Measurements from ENCODE around the gene FHIT.

The FHIT gene

GRCh38 chr3:59885899-59886400, 1365.3 kb downstream of the FHIT start:
- no peak for DNase-seq (ENCODE audit: low read depth in 2 of 2)

- DNase-seq (ENCODE audit: low read depth in 2 of 2) = no peak
These were observed 1366.2 kb downstream of the FHIT start for GRCh38 chr3:59885101-59885500.

GRCh38 chr3:59884409-59884808, 1366.8 kb downstream of the FHIT start:
- DNase-seq (ENCODE audit: low read depth in 2 of 2) = no peak

GRCh38 chr3:59882746-59883145, 1368.5 kb downstream of the FHIT start:
- no peak for DNase-seq (ENCODE audit: low read depth in 2 of 2)

- no peak for DNase-seq (ENCODE audit: low read depth in 2 of 2)
These were observed 1370.5 kb downstream of the FHIT start for GRCh38 chr3:59880717-59881116.

GRCh38 chr3:59879031-59879581, 1372.1 kb downstream of the FHIT start:
- no peak for DNase-seq (ENCODE audit: low read depth in 2 of 2)

- no peak for DNase-seq (ENCODE audit: low read depth in 2 of 2)
These were observed 1373.2 kb downstream of the FHIT start for GRCh38 chr3:59878038-59878427.

- no peak for DNase-seq (ENCODE audit: low read depth in 2 of 2)
These were observed 1373.8 kb downstream of the FHIT start for GRCh38 chr3:59877263-59878037.

GRCh38 chr3:59876533-59877062, 1374.7 kb downstream of the FHIT start:
- no peak for DNase-seq (ENCODE audit: low read depth in 2 of 2)

GRCh38 chr3:59873576-59874230, 1377.5 kb downstream of the FHIT start:
- no peak for DNase-seq (ENCODE audit: low read depth in 2 of 2)

- DNase-seq (ENCODE audit: low read depth in 2 of 2) = no peak
These were observed 1379.1 kb downstream of the FHIT start for GRCh38 chr3:59872128-59872527.

GRCh38 chr3:59867185-59868002, 1383.9 kb downstream of the FHIT start:
- no peak for DNase-seq (ENCODE audit: low read depth in 2 of 2)

- no peak for DNase-seq (ENCODE audit: low read depth in 2 of 2)
These were observed 1385.2 kb downstream of the FHIT start for GRCh38 chr3:59866076-59866475.

- no peak for DNase-seq (ENCODE audit: low read depth in 2 of 2)
These were observed 1385.9 kb downstream of the FHIT start for GRCh38 chr3:59865351-59865750.

GRCh38 chr3:59862686-59863085, 1388.6 kb downstream of the FHIT start:
- DNase-seq (ENCODE audit: low read depth in 2 of 2) = no peak

- DNase-seq (ENCODE audit: low read depth in 2 of 2) = peak; percentile 74 to 75
These were observed 1393.5 kb downstream of the FHIT start for GRCh38 chr3:59857589-59858346.

GRCh38 chr3:59856934-59857460, 1394.3 kb downstream of the FHIT start:
- no peak for DNase-seq (ENCODE audit: low read depth in 2 of 2)

GRCh38 chr3:59854061-59854709, 1397.1 kb downstream of the FHIT start:
- DNase-seq (ENCODE audit: low read depth in 2 of 2) = no peak

- DNase-seq (ENCODE audit: low read depth in 2 of 2) = no peak
These were observed 1400.8 kb downstream of the FHIT start for GRCh38 chr3:59850417-59850816.

- DNase-seq (ENCODE audit: low read depth in 2 of 2) = no peak
These were observed 1405.9 kb downstream of the FHIT start for GRCh38 chr3:59845386-59845785.
